Gastrocnemius medialis (tissue), 4 donors: ENCODE results near the gene ZBTB43.

Experiments used
- CTCF ChIP-seq, 5 experiments: fragments of 450-650 bp in 3 of 5; fragments of 200-600 bp in 2 of 5; sonication (generic) in 2 of 5; IDR thresholded peaks in 4 of 5; conservative IDR thresholded peaks in 1 of 5; 1 replicate in 4 of 5; 2 replicates in 1 of 5; pipeline ENCODE4 v1.5.1; 2016 to 2019; ENCODE audit warnings: antibody characterized with exemption in 5 of 5, mild to moderate bottlenecking in 3 of 5, moderate library complexity in 3 of 5
- POLR2A ChIP-seq, 2 donors: fragments of 450-650 bp; IDR thresholded peaks; one replicate each; pipeline ENCODE4 v1.6.1; 2017; ENCODE audit warnings: antibody characterized with exemption in 2 of 2, mild to moderate bottlenecking in 2 of 2, moderate library complexity in 2 of 2

GRCh38 chr9:126862104-126862761 lies 57.4 kb downstream of the ZBTB43 start:
- TF ChIP-seq POLR2A (IDR thresholded peaks at IDR 0.05) (no peak), CTCF (IDR thresholded peaks at IDR 0.05 in 4 of 5, conservative IDR thresholded peaks at IDR 0.05 in 1 of 5) (no peak)
